H1 (cell line): Measurements from ENCODE around the gene ATE1.

ENCODE experiments used
- CBX8 ChIP-seq: fragments of 300-800, 300-1000 bp; sonication (generic); IDR thresholded peaks from 2 replicates; pipeline ENCODE4 v1.7.1; 2016; ENCODE audit warnings: low read depth, low read length, borderline replicate concordance
- CEBPB ChIP-seq: IDR thresholded peaks from 2 replicates; pipeline ENCODE4 v1.6.1; 2012; ENCODE audit warnings: low read depth, low read length
- CTCF ChIP-seq, 3 experiments: IDR thresholded peaks; 1 replicate in 2 of 3; 2 replicates in 1 of 3; pipeline versions ENCODE4 v1.5.1 to v1.6.1; 2011; ENCODE audit warnings: low read length in 3 of 3, mild to moderate bottlenecking in 3 of 3, inconsistent platforms in 2 of 3, low read depth in 1 of 3, moderate library complexity in 1 of 3; ENCODE audit not compliant: insufficient read depth in 1 of 3; ENCODE audit errors: control extremely low read depth in 1 of 3
- EP300 ChIP-seq, 2 experiments: IDR thresholded peaks; 1 replicate in 1 of 2; 2 replicates in 1 of 2; pipeline ENCODE4 v1.6.1; 2011 to 2012; ENCODE audit warnings: low read depth in 2 of 2, low read length in 2 of 2, mild to moderate bottlenecking in 2 of 2, borderline replicate concordance in 1 of 2, inconsistent platforms in 1 of 2, moderate library complexity in 1 of 2
- JUND ChIP-seq: IDR thresholded peaks from 2 replicates; pipeline ENCODE4 v1.6.1; 2011; ENCODE audit warnings: mild to moderate bottlenecking, improper control_type of control experiment, low read length
- PHF8 ChIP-seq: fragments of 200-600 bp; sonication (generic); conservative IDR thresholded peaks from 2 replicates; pipeline ENCODE4 v1.7.1; 2012; ENCODE audit warnings: low read depth, mild to moderate bottlenecking, inconsistent platforms, low read length, moderate library complexity
- POLR2A ChIP-seq, 2 experiments: IDR thresholded peaks; 1 replicate in 1 of 2; 2 replicates in 1 of 2; pipeline ENCODE4 v1.6.1; 2011; ENCODE audit warnings: low read depth in 2 of 2, low read length in 2 of 2, mild to moderate bottlenecking in 2 of 2; ENCODE audit errors: control extremely low read depth in 1 of 2
- POLR2AphosphoS5 ChIP-seq: IDR thresholded peaks from 2 replicates; pipeline ENCODE4 v1.6.1; 2011; ENCODE audit warnings: low read depth, low read length
- RAD21 ChIP-seq, 2 experiments: IDR thresholded peaks in 1 of 2; conservative IDR thresholded peaks in 1 of 2; 2 replicates each; pipeline ENCODE4 v1.6.1; 2011; ENCODE audit warnings: low read depth in 2 of 2, low read length in 2 of 2, improper control_type of control experiment in 1 of 2, inconsistent platforms in 1 of 2, mild to moderate bottlenecking in 1 of 2, moderate library complexity in 1 of 2
- RNF2 ChIP-seq: fragments of 200-900, 300-1000 bp; sonication (generic); IDR thresholded peaks from 2 replicates; pipeline ENCODE4 v1.7.1; 2016; ENCODE audit warnings: borderline replicate concordance, low read depth, mild to moderate bottlenecking, antibody characterized with exemption, low read length; ENCODE audit not compliant: poor library complexity, severe bottlenecking; ENCODE audit errors: missing control alignments
- SP1 ChIP-seq: IDR thresholded peaks from 2 replicates; pipeline ENCODE4 v1.6.1; 2011; ENCODE audit warnings: low read depth, low read length
- TF ChIP-seq, protein P1 (sequence below): IDR thresholded peaks from 2 replicates; pipeline ENCODE4 v1.6.1; 2012; ENCODE audit warnings: inconsistent platforms
- TF ChIP-seq, protein P2 (sequence below): IDR thresholded peaks from 2 replicates; pipeline ENCODE4 v1.6.1; 2011; ENCODE audit warnings: low read length, improper control_type of control experiment

GRCh38 chr10:121854809-121855445, 72.9 kb downstream of the ATE1 start:
- TF ChIP-seq EP300 (IDR thresholded peaks at IDR 0.05; ENCODE audit: borderline replicate concordance in 1 of 2, low read depth in 2 of 2, low read length in 2 of 2) (no peak), CTCF (IDR thresholded peaks at IDR 0.05; ENCODE audit: control extremely low read depth in 1 of 3, insufficient read depth in 1 of 3, low read depth in 1 of 3, low read length in 3 of 3) (no peak), JUND (no peak), POLR2A (IDR thresholded peaks at IDR 0.05; ENCODE audit: control extremely low read depth in 1 of 2, low read depth in 2 of 2, low read length in 2 of 2) (no peak), CBX8 (no peak), SP1 (no peak), POLR2AphosphoS5 (no peak), RNF2 (no peak), CEBPB (no peak), PHF8 (no peak), RAD21 (IDR thresholded peaks at IDR 0.05 in 1 of 2, conservative IDR thresholded peaks at IDR 0.05 in 1 of 2; ENCODE audit: low read depth in 2 of 2, low read length in 2 of 2) (no peak)
- TF ChIP-seq, protein P1, sequence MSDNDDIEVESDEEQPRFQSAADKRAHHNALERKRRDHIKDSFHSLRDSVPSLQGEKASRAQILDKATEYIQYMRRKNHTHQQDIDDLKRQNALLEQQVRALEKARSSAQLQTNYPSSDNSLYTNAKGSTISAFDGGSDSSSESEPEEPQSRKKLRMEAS, result no peak
- TF ChIP-seq, protein P2, sequence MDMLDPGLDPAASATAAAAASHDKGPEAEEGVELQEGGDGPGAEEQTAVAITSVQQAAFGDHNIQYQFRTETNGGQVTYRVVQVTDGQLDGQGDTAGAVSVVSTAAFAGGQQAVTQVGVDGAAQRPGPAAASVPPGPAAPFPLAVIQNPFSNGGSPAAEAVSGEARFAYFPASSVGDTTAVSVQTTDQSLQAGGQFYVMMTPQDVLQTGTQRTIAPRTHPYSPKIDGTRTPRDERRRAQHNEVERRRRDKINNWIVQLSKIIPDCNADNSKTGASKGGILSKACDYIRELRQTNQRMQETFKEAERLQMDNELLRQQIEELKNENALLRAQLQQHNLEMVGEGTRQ, result no peak
